MCF 10A (cell line): ENCODE results near the gene GRID1. TPM values are rescaled to one million over a fixed set of nuclear protein-coding genes. Genes with fewer than 3 reads are reported as not detected.
"Not testable (repeated sequence)": the region's sequence is repeated elsewhere in the genome, so short reads cannot be mapped to it uniquely, and the experiment has no call there.

ENCODE experiments used
- BruUV-seq: library from RNA; stranded (reverse); fragments of 400-500 nt; replicated peaks from 2 replicates; lab custom pipeline; 2021; lab: Mats Ljungman, UMichigan
- CTCF ChIA-PET: fragments of 300-600 bp; sonication (Branson Sonifier 250); formaldehyde crosslinking; extraction: SDS; loops from one replicate; lab custom pipeline; 2021; ENCODE audit warnings: antibody characterized with exemption, inconsistent platforms; lab: Yijun Ruan, JAX
- POLR2A ChIA-PET: fragments of 300-600, 350-650 bp; sonication (Branson Sonifier 250); formaldehyde crosslinking; extraction: SDS; loops from one replicate; lab custom pipeline; 2020; ENCODE audit warnings: antibody characterized with exemption, inconsistent platforms; lab: Yijun Ruan, JAX
- DNase-seq: peaks from one replicate; pipeline ENCODE4 v3.0.0-alpha.2; 2018; ENCODE audit not compliant: unreplicated experiment
- H3K27ac Mint-ChIP-seq: one replicate; pipeline ENCODE4 v1.8.0; 2022; ENCODE audit warnings: mild to moderate bottlenecking, low read depth, mixed read lengths; ENCODE audit not compliant: unreplicated experiment
- H3K27me3 Mint-ChIP-seq: one replicate; pipeline ENCODE4 v1.8.0; 2022; ENCODE audit warnings: mixed read lengths; ENCODE audit not compliant: insufficient read depth, unreplicated experiment
- H3K36me3 Mint-ChIP-seq: one replicate; pipeline ENCODE4 v1.8.0; 2022; ENCODE audit warnings: mild to moderate bottlenecking, moderate library complexity, mixed read lengths; ENCODE audit not compliant: insufficient read depth, unreplicated experiment
- H3K4me1 Mint-ChIP-seq: one replicate; pipeline ENCODE4 v1.8.0; 2022; ENCODE audit warnings: mixed read lengths; ENCODE audit not compliant: insufficient read depth, unreplicated experiment
- H3K4me3 Mint-ChIP-seq: one replicate; pipeline ENCODE4 v1.8.0; 2022; ENCODE audit warnings: mild to moderate bottlenecking, moderate library complexity, mixed read lengths; ENCODE audit not compliant: unreplicated experiment
- H3K9me3 Mint-ChIP-seq: one replicate; pipeline ENCODE4 v1.8.0; 2022; ENCODE audit warnings: mixed read lengths; ENCODE audit not compliant: unreplicated experiment
- intact Hi-C: fragments of 100-400 bp; cut with micrococcal nuclease; formaldehyde crosslinking; loops from 2 replicates; pipeline ENCODE4 v1.14.1; 2022
- total RNA-seq: library from RNA; stranded (reverse); gene quantifications from 2 replicates; pipeline ENCODE4 v1.2.3, GENCODE V29; 2022
- TF ChIP-seq, protein P1 (sequence below): fragments of 200-600 bp; IDR thresholded peaks from one replicate; pipeline ENCODE4 v1.8.0; 2022; ENCODE audit warnings: antibody characterized with exemption, mild to moderate bottlenecking; ENCODE audit not compliant: unreplicated experiment

Gene GRID1
- total RNA-seq, 1 experiment from 2014 or later, result not detected

DNA sequence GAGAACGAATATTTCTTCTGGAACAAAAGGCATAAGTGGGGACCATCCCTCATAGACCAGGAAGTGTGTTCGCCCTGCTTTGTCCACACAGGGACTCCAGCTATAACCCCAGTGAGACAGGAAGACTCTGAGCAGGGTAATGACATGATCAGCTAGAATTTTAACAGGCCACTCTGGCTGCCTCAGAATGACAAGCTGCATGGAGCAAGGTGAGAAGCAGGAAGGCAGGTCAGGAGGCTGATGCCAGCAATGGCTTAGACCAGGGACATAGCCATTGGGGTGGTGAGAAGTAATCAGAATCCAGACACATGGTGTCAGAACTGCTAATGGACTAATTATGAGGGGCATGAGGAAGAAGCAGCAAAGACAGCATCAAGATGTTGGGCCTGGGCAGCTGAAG is 264.6 kb downstream of the GRID1 start:
- DNase-seq, result no peak
- Mint-ChIP-seq H3K4me3 (no peak overlapping the region), H3K9me3 (peaks cover 15% of the 10 kb centered on the region), H3K36me3 (no peaks in the 10 kb centered on the region), H3K27me3 (no peaks in the 10 kb centered on the region), H3K27ac (no peak overlapping the region), H3K4me1 (no peaks in the 10 kb centered on the region)
- intact Hi-C loops, result no loop called here
- POLR2A ChIA-PET, result interaction anchor here (0.6 kb wide), 1 partner anchor 490 kb away, joined by 3 read pairs; no protein-coding TSS in a partner anchor
- no TSS peak for BruUV-seq
- CTCF ChIA-PET, result interaction anchor here (0.6 to 0.9 kb wide), 2 partner anchors 11 to 276 kb away, joined by 3 read pairs; no protein-coding TSS in a partner anchor
- TF ChIP-seq, protein P1, sequence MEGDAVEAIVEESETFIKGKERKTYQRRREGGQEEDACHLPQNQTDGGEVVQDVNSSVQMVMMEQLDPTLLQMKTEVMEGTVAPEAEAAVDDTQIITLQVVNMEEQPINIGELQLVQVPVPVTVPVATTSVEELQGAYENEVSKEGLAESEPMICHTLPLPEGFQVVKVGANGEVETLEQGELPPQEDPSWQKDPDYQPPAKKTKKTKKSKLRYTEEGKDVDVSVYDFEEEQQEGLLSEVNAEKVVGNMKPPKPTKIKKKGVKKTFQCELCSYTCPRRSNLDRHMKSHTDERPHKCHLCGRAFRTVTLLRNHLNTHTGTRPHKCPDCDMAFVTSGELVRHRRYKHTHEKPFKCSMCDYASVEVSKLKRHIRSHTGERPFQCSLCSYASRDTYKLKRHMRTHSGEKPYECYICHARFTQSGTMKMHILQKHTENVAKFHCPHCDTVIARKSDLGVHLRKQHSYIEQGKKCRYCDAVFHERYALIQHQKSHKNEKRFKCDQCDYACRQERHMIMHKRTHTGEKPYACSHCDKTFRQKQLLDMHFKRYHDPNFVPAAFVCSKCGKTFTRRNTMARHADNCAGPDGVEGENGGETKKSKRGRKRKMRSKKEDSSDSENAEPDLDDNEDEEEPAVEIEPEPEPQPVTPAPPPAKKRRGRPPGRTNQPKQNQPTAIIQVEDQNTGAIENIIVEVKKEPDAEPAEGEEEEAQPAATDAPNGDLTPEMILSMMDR, result no peak

DNA sequence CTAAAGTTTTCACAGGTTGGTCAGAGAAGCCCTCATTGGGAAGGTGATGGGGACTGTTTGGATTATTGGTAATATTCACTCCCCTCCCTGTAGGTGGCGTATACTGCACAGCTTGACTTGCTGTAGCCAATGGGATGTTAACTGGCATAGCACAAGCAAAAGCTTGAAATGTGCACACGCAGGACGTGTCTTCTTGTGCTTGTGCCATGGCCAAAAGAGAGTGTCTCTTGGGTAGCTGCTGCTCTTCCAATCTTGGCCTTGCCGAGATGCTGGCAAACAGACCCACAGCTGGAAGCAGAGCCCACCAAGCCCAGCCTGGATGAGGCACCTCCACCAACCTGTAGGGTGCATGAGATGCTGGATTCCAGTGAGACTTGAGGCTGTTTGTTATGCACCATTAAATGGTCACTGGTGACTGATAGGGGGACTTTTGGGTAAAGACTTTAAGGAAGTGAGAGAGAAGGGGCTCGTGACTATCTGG is 266.0 kb downstream of the GRID1 start:
- ChIA-PET CTCF (interaction anchor here (0.7 to 1.2 kb wide), 6 partner anchors 19 to 299 kb away, joined by 3 to 4 read pairs (median 3); no protein-coding TSS in a partner anchor), POLR2A (interaction anchor here (0.6 kb wide), 1 partner anchor 509 kb away, joined by 3 read pairs; no protein-coding TSS in a partner anchor)
- Mint-ChIP-seq H3K27me3 (no peaks in the 10 kb centered on the region), H3K36me3 (no peaks in the 10 kb centered on the region), H3K27ac (no peak overlapping the region), H3K4me3 (no peak overlapping the region), H3K4me1 (no peaks in the 10 kb centered on the region), H3K9me3 (peaks cover 11% of the 10 kb centered on the region)
- TF ChIP-seq, protein P1, result peak; percentile 17
- peak; percentile 46 for DNase-seq
- intact Hi-C loops, result no loop called here
- no TSS peak for BruUV-seq

DNA sequence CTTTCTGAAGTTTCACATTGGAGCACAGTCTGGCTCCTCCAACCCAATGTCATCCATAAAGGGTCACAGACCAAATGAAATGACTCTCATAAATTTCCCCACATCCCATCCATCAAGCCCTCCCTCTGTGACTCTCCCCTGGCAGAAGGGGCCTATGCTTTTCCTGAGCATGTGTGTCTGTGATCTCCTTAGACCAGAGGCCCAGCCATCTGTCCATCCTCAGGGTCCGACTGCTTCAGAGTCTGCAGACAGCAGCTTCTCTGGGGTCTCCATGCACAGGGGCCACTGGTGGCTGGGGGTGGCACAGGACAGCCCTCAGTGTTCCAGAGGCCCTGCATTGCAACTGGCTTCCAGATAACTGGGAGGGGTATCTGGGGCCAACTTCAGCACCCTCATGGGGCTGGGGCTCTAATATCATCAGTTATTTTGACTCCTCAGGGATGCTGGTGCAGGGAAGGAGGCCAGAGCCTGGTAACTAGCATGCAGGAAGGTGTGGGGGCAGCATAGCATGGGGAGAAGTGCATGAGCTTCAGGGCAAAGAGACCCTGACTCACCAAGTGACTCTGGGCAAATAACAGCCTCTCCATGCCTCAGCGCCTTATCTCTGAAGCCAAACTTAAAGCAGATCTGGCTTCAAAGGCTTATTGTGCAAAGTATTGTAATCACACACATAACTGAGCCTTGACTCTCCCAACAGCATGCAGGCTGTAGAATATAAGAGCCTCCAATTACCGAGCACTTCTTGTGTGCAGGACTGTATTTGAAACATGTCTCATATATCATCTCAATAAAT is 266.9 kb downstream of the GRID1 start:
- CTCF ChIA-PET, result interaction anchor here (0.5 to 1.2 kb wide), 5 partner anchors 256 to 1303 kb away, joined by 3 read pairs; no protein-coding TSS in a partner anchor
- no TSS peak for BruUV-seq
- Mint-ChIP-seq H3K4me1 (no peaks in the 10 kb centered on the region), H3K9me3 (peaks cover 8% of the 10 kb centered on the region), H3K4me3 (no peak overlapping the region), H3K27me3 (no peaks in the 10 kb centered on the region), H3K27ac (no peak overlapping the region), H3K36me3 (no peaks in the 10 kb centered on the region)
- TF ChIP-seq, protein P1, result no peak
- POLR2A ChIA-PET, result interaction anchor here (0.6 kb wide), 1 partner anchor 508 kb away, joined by 3 read pairs; no protein-coding TSS in a partner anchor
- intact Hi-C loops, result no loop called here
- DNase-seq, result no peak

DNA sequence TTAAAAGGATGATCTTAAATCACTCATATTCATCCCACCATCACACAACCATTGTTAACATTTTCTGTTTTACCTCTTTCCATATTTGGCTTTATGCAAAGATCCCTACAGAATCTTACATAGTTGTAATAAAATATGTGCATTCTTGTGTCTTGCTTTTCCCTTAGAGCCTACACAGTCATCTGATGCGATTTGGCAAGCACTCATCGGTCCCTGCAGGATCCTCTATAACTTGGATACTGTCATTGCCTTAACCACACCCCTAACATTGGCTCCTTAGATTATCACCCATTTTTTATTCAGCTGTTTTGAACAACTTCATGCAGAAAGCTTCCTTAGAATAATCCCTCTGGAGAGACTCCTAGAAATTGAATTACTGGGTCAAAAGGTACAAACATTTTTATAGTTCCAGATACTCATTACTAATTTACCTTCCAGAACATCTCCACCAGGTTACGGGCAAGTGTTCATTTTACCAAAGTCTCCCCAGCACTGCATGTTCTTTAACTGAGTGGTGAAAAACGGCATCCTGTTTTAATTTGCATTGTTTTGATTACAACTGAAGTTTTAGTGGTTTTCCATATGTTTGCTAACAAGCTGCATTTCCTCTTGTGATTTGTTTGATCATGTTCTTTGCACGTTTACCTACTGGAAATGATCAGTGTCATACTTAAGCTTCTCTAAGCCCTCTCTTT is 268.3 kb downstream of the GRID1 start:
- TF ChIP-seq, protein P1, result no peak
- Mint-ChIP-seq H3K36me3 (no peaks in the 10 kb centered on the region), H3K9me3 (peaks cover 8% of the 10 kb centered on the region), H3K27me3 (no peaks in the 10 kb centered on the region), H3K27ac (no peak overlapping the region), H3K4me3 (no peak overlapping the region), H3K4me1 (no peaks in the 10 kb centered on the region)
- intact Hi-C loops, result loop anchor here (1.0 kb wide), 1 partner anchor 279 kb away; no protein-coding TSS in a partner anchor
- ChIA-PET CTCF (no interaction called here), POLR2A (no interaction called here)
- DNase-seq, result no peak
- no TSS peak for BruUV-seq

DNA sequence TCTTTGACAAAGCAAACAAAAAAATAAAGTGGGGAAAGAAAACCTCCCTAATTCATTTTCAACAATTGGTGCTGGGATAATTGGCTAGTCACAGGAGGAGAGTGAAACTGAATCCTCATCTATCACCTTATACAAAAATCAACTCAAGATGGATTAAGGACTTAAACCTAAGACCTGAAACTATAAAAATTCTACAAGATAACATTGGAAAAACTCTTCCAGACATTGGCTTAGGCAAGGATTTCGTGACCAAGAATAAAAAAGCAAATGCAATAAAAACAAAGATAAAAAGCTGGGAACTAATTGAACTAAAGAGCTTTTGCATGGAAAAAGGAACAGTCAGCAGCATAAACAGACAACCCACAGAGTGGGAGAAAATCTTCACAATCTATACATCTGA is 271.5 kb downstream of the GRID1 start:
- BruUV-seq, H3K27me3 Mint-ChIP-seq, H3K4me3 Mint-ChIP-seq, H3K27ac Mint-ChIP-seq, POLR2A ChIA-PET, DNase-seq, intact Hi-C loops, H3K9me3 Mint-ChIP-seq, H3K4me1 Mint-ChIP-seq, H3K36me3 Mint-ChIP-seq: not testable (repeated sequence)
- CTCF ChIA-PET, result interaction anchor here (0.8 kb wide), 1 partner anchor 8 kb away, joined by 3 read pairs; no protein-coding TSS in a partner anchor
